Neural cell (in vitro differentiated cells): ENCODE data around the gene TXK.

Source experiments
- POLR2AphosphoS5 ChIP-seq: IDR thresholded peaks from 2 replicates; pipeline ENCODE4 v1.6.1; 2012
- TF ChIP-seq, protein P1 (sequence below): fragments of 450-650 bp; IDR thresholded peaks from 2 replicates; pipeline ENCODE4 v1.5.1; 2014; ENCODE audit warnings: antibody characterized with exemption, mild to moderate bottlenecking, moderate library complexity; ENCODE audit not compliant: poor library complexity, severe bottlenecking
- TF ChIP-seq, protein P2 (sequence below): IDR thresholded peaks from 2 replicates; pipeline ENCODE4 v1.6.1; 2012; ENCODE audit warnings: borderline replicate concordance

DNA sequence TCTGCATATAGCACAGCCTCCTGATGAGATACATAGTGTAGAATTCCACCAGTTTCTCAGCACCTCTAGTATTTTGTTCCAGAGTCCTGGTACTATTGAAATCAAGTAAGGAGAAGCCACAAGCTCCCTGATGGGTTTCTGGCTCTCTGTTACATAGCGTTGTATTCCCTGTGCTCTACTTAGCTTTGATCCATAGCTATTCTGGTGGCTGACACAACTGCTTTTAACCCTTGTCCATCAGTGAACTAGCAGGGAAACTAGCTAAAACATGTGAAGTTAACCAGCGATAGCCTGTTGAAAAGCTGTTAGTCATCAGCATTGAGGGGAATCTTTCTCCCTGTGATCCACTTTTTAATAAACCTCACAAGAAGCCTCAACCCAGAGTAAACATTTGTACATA lies 90.5 kb downstream of the TXK start:
- TF ChIP-seq, protein P1, sequence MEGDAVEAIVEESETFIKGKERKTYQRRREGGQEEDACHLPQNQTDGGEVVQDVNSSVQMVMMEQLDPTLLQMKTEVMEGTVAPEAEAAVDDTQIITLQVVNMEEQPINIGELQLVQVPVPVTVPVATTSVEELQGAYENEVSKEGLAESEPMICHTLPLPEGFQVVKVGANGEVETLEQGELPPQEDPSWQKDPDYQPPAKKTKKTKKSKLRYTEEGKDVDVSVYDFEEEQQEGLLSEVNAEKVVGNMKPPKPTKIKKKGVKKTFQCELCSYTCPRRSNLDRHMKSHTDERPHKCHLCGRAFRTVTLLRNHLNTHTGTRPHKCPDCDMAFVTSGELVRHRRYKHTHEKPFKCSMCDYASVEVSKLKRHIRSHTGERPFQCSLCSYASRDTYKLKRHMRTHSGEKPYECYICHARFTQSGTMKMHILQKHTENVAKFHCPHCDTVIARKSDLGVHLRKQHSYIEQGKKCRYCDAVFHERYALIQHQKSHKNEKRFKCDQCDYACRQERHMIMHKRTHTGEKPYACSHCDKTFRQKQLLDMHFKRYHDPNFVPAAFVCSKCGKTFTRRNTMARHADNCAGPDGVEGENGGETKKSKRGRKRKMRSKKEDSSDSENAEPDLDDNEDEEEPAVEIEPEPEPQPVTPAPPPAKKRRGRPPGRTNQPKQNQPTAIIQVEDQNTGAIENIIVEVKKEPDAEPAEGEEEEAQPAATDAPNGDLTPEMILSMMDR, result no peak
- TF ChIP-seq POLR2AphosphoS5, result no peak
- TF ChIP-seq, protein P2, sequence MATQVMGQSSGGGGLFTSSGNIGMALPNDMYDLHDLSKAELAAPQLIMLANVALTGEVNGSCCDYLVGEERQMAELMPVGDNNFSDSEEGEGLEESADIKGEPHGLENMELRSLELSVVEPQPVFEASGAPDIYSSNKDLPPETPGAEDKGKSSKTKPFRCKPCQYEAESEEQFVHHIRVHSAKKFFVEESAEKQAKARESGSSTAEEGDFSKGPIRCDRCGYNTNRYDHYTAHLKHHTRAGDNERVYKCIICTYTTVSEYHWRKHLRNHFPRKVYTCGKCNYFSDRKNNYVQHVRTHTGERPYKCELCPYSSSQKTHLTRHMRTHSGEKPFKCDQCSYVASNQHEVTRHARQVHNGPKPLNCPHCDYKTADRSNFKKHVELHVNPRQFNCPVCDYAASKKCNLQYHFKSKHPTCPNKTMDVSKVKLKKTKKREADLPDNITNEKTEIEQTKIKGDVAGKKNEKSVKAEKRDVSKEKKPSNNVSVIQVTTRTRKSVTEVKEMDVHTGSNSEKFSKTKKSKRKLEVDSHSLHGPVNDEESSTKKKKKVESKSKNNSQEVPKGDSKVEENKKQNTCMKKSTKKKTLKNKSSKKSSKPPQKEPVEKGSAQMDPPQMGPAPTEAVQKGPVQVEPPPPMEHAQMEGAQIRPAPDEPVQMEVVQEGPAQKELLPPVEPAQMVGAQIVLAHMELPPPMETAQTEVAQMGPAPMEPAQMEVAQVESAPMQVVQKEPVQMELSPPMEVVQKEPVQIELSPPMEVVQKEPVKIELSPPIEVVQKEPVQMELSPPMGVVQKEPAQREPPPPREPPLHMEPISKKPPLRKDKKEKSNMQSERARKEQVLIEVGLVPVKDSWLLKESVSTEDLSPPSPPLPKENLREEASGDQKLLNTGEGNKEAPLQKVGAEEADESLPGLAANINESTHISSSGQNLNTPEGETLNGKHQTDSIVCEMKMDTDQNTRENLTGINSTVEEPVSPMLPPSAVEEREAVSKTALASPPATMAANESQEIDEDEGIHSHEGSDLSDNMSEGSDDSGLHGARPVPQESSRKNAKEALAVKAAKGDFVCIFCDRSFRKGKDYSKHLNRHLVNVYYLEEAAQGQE, result no peak
